ENCODE measurements around the gene SEMG2.

SEMG2 gene, protein sequence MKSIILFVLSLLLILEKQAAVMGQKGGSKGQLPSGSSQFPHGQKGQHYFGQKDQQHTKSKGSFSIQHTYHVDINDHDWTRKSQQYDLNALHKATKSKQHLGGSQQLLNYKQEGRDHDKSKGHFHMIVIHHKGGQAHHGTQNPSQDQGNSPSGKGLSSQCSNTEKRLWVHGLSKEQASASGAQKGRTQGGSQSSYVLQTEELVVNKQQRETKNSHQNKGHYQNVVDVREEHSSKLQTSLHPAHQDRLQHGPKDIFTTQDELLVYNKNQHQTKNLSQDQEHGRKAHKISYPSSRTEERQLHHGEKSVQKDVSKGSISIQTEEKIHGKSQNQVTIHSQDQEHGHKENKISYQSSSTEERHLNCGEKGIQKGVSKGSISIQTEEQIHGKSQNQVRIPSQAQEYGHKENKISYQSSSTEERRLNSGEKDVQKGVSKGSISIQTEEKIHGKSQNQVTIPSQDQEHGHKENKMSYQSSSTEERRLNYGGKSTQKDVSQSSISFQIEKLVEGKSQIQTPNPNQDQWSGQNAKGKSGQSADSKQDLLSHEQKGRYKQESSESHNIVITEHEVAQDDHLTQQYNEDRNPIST

DNA sequence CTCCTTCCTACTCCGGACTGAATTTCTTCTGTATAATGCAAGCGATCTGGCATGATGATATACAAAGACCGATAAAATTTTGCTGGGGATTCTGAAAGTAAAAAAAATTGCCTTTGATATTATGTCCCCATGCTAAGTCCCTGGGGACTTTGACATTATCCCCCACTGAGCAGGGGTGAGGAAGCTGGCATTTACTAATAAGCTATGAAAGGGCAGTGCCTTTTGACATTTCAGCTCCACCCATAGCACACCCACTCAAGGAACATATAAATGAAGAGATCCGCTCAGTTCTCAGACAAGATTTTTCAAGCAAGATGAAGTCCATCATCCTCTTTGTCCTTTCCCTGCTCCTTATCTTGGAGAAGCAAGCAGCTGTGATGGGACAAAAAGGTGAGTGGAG lies at the start of gene SEMG2:
Gene SEMG2, plus strand, starts transcription at position 298 of the 400 bp plus-strand sequence. Its CDS starts 17 bp downstream, at position 315.
- no peak for DNase-seq

DNA sequence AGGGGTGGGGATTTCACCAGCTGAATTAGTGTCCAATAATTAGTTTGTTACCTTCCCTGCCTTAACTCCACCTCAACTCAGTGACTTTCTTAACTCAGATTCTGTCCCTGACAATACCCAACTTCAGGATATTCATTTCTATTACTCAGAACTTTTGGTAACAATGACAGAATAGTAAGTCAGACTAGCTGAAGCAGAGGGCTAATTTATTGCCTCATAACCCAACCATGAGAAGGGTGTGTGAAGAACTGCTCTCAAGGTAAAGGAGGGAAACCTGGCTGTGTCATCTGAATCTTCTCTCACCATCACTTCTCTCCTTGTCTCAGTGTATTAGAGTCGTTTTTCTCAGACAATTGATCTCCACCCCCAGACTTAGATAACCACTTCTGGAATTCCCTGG lies 47.7 kb upstream of the SEMG2 start:
- DNase-seq = no peak

DNA sequence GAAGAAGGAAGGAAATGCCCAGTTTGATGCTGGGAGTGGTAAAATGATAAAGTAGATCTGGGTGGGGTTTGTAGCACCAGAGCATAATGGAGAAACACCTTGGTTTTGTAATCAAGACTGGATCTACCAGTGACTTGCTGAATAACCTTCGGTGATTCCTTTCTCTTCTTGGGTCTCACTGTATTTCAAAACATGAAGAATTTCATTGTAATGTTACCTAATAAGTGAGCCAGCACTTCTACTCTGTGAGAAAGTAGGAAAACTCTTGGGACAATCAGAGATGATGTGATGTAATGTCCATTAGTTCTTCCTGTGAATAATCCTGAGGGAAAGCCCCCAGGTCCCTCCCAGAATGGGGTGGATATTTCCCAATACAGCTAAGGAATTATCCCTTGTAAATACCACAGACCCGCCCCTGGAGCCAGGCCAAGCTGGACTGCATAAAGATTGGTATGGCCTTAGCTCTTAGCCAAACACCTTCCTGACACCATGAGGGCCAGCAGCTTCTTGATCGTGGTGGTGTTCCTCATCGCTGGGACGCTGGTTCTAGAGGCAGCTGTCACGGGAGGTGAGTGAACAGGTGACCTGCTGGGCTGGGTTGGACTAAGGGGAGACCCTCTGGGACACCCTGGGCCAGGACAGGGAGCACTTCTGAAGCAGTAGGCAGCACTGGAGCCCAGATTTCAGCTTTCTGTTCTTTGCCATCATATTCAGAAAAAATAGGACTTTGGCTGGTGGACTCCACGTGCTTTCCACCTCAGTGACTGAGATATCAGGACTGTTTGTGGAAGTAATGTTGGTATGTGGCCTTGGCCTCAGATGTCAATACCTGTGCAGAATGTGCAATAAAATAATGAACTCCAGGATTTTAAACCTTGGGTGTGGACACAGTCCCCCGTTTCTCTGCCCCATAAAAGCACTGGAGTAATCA lies 46.5 kb upstream of the SEMG2 start, which contains the start of gene PI3:
Gene PI3, plus strand, starts transcription at position 469 of the 931 bp plus-strand sequence. Its CDS starts 21 bp downstream, at position 490.
- no peak for DNase-seq

DNA sequence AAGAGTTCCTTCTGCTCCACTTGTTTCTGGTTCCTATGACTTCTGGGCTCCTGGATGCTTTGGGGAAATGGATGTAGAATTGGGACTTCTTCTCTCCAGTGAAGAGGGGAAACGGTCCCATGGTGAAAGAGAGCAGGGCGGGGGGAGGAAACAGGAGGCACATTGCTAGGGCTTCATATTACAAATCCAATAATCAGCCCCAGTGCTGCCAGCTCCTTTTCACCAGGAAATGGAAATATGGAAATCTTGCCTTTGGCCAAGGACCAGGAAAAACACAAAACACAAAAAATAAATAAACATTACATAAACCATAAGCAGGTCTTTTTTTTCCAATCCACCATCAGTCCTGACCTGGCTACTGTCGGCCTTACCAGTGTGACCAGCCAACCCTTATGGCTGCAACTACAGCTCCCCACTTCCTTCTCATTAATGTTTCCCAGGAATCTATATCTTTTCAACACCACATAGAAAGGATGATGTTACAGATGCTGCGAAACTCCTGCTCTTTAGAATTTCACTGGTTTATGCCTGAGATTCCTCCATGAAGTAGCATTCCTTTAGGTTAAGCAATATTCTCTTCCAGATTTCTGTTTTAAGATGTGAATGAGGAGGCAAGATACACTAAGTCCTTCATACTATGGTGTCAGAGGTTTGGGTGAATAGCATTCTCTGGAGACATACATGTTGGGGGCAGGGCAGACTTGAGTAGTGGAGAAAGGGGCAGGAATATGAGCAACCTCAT lies 44.5 kb upstream of the SEMG2 start:
- no peak for DNase-seq

DNA sequence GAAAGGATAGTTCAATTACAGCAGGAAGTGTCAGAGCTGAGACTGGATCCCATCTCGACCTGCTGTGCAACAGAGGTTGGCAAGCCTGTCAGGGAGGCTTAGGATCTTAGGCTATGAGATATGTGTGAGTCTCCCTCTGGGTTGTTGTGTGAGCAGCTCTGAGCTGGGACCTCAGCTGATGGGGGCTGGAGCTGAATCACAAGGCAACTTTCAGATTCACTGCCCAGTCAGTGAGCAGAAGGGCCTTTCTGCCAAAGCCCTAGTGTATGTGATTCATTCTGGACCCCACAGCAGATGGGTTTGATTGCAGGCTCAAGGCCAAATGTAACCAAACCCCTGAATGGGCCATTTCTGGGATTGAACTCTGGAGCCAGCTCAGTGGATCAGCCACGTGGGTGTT lies 42.0 kb upstream of the SEMG2 start:
- no peak for DNase-seq

DNA sequence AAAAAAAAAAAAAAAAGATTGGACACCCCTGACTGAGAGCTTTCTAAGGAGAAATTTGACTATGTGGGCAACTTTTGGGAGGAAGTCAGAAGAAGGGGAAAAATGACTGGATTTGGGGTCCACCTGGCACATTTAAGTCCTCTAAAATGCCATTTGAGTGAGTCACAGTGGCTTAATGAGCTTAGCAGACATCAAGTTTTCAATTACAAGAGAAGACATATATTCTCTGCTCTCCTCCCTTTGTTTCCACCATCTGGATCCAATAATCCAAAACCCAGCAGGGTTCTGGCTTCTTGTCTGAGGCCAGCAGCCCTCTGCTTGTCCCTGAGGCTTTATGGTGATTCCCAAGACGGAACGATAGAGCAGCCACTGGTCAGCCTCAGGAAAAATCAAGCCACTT lies 39.5 kb upstream of the SEMG2 start:
- no peak for DNase-seq

DNA sequence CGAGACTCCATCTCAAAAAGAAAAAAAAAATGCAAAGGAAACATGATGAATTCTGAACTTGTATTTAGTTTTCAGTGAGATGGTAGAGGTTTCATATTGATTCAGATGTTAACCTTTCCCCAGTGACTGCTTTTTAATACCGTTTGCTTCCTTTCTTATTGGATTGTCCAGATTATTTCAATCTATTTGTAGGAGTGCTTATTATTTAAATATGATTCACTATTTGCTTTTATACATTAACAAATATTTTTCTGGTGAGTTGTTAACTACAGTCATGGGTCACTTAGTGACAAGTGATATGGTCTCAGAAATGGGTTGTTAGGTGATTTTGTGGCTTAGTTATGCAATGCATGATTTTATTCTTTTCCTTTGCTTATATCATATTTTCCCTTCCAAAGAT lies 38.1 kb upstream of the SEMG2 start:
- DNase-seq = no peak

DNA sequence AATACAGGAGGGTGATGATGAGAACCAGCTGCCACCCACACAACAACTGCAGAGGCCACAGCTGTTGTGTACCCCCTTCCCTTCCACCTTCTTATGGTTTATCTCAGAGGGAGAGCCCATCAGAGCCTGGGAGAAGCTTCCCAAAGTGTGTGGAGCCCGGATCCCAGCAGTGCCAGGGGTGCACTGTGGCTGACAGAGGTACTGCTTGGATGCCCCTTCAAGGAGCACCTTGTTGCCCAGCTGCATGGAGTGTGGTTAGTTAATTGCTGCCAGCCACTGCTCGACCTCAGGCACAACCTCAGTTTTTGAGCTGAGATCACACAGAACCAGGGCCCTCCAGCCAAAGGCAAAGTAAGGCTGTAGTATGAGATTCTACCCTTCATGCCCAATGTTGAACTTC lies 33.5 kb upstream of the SEMG2 start:
- DNase-seq = no peak

DNA sequence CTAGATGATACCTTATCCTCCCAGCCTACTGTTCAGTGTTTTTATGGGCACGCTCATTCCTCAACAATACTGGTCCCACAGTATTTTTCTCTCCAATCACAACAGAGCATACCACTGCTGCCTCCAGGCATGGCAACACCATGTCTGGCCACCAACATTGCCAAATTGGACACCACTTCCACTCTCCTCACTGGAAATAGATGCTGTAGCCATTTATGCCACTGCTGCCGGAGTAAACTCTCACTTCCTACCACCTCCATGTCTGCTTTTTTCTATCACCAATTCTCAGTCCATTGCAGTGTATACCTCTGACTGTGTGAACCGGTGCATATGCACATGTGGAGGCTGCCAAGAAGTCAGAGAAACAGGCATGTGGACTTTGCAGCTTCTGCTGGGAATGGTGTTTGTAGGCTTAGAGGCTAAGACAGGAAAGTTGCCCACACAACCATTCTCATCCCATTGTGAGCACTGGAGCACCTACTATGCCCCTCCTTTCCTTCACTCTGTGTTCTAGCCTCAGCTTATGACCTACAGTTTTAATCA lies 32.0 kb upstream of the SEMG2 start:
- no peak for DNase-seq

DNA sequence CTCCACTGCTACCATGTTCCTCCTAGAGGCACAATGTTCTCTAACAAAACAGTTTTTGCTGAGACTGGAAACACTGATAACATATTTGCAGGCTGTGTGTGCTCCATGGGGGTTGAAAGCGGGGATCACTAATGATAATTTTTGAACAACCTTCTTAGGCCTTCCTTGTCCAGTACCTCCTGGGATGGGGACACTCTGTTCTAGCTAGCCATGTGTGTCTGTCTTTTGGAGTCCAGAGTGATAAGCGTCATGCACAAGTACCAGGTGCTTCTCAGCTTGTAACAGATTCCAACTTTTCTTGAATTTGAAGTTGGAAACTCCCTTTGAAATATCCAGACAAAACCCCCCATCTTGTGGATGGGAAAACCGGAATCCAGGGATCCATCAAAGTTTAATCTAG lies 31.3 kb upstream of the SEMG2 start:
- no peak for DNase-seq

DNA sequence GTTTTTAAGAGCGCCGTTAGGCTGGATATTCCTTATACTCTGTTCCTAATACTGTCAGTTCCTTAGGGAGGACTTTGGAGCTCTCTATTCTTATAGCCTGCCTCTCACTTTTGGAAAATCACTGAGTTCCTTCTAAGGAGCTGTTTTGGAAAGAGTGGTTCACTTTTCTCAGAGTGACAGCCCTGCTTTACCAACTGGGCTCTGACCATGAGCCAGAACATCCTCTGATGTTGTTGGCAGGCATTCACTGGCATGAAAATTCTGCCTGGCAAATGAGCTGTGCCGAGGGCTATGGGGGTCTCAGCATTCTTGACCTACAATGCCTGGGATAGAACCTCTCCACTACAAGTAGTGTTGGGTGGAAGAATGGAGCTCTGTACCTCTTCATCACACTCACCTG lies 29.2 kb upstream of the SEMG2 start:
- DNase-seq = no peak

DNA sequence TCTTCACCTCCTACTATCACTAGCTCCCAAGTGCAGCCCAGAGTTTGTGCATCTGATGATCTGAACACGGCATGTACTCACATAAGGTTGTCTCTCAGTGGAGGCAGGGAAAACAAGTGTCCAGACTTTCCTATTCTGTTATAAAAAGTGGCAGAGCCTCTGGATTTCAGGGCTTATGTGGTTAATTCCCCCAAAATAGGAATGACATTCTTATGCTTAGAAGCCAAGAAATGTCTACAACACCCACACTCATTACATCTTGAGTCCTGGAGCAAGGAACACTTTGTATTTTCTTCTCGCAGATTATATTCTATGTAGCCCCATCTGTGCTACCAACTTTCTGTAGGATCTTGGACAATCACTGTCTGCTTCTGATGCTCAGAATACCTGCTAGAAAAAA lies 27.8 kb upstream of the SEMG2 start:
- no peak for DNase-seq

DNA sequence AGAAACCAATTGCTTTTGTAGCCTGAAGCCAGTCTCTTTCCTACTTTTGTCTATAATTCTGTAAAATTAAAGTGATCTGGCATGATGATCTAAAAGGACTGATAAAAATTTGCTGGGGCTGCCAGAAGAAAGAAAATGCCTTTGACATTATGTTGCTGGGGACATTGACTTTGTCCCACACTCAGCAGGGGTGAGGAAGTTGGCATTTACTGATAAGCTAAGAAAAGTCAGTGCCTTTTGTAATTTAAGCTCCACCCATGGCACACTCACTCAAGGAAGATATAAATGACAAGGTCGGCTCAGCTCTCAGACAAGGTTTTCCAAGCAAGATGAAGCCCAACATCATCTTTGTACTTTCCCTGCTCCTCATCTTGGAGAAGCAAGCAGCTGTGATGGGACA lies 14.4 kb upstream of the SEMG2 start, which contains the start of gene SEMG1:
Gene SEMG1, plus strand, starts transcription at position 309 of the 400 bp plus-strand sequence. Its CDS starts 21 bp downstream, at position 330.
- DNase-seq = no peak

DNA sequence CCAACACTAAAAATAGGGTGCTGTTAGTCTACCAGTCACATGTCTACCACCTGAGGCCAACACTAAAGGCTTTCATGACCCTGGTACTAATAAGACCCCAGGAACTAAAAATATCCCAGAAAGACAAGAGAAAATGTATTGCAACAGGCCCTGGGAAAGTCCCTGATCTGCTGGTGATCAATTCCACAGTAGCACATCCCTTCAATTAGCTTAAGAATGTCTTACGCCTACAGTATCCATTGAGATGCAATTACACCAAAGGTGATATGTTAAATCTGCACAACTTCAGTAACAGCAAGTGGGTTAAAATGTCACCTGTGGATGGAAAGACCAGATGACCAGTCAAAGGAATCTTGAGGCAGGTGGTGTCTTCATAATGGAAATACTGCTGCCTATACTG lies 11.2 kb upstream of the SEMG2 start:
- DNase-seq = no peak

DNA sequence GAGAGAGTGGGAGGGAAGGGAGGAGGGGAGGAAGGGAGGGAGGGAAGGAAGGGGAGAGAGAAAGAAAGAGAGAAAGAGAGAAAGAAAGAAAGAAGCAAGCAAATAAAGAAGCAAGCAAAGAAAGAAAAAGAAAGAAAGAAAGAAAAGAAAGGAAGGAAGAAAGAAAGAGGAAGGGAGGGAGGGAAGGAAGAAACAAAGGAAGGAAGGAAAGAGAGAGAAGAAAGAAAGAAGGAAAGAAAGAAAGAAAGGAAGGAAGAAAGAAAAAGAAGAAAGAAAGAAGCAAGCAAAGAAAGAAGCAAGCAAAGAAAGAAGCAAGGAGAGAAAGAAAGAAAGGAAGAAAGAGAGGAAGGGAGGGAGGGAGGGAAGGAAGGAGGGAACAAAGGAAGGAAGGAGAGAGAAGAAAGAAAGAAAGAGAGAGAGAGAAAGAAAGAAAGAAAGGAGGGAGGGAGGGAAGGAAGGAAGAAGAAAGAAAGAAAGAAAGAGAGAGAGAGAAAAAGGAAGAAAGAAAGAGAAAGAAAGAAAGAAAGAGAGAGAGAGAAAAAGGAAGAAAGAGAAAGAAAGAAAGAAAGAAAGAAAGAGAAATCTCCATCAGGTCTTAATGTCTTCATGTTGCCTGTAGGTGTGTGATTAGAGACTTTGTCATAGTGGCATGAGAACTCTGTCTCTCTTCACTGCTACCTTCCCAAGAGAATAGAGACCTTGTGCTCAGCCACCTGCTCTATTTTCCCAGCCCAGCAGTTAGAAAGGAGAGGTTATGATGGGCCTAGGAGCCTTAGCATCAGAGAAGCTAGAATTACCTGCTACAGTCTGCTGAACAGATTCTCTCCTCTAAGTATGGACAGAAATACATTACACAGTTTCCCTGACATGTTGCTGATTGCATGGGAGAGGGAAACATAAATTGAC lies 9.4 kb upstream of the SEMG2 start:
- no peak for DNase-seq

DNA sequence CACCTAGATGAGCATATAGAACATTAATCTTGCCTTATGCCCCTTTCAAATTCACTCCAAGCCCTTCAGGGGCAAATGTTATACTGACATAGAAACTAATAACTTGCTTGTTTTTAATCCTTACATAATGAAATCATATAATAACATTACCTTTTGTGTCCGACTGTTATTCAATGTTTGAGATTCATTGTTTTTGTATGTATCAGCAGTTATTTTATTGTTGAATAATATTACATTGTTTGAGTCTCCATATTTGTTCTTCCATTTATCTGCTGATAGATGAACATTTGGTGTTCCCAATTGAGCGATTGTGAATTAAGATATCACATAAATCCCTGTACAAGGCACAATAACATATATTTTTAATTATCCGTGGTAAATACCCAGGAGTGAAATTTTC lies 8.3 kb upstream of the SEMG2 start:
- DNase-seq = no peak

DNA sequence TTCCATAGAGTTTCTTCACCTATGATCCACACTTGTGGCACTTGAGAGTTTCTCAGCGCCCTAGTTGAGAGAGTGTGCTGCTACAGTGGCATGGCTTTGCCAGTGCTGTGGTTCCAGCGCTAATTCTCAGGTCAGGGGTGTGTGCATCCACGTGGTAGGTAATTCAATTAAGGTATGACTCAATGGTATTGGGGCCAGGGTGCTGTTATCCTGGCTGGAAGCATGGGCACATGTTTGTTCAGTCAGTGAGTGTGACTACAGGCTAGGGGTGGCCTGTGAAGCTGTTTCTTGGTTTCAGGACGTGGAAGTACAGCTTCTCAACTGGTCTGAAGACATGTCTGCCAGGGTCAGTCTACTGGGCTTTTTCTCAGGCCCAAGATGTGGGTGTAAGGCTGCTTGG lies 3.0 kb upstream of the SEMG2 start:
- no peak for DNase-seq

DNA sequence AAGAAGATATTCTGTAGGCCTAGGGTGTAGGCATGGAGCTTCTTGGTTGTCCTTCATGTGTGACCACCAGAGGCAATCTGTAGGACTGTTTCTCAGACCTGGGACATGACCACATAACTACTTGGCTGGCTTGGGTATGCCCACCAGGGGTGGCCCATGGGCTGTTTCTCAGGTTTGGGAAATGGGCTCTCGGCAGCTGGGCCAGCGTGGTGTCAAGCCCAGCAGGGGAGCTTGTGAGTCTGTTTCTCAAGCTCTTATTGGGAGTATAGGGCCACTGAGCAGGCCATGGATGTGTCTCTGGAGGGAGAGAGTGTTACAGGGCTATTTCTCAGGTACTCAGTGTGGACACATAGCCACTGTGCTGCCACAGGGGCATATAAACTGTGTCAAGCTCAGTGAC lies 2.5 kb upstream of the SEMG2 start:
- no peak for DNase-seq

DNA sequence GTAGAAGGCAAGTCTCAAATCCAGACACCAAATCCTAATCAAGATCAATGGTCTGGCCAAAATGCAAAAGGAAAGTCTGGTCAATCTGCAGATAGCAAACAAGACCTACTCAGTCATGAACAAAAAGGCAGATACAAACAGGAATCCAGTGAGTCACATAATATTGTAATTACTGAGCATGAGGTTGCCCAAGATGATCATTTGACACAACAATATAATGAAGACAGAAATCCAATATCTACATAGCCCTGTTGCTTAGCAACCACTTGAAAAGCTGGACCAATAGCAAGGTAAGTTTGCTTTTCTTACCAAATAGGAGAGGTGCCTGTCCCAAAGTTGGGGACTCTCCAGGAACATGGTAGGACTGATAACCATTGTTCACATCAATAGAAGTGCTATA lies 2.0 kb downstream of the SEMG2 start:
- DNase-seq = no peak

DNA sequence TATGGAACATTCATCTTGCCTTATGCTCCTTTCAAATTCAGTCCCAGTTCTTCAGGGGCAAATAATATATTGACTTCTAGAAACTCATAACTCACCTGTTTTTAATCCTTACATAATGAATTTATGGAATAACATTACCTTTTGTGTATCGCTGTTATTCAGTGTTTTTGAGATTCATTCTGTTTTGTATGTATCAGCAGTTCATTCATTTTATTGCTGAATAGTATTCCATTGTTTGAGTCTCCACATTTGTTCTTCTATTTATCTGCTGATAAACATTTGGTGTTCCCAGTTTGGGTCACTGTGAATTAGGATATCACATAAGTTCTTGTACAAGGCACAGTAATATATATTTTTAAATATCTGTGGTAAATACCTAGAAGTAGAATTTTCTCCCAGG lies 5.1 kb downstream of the SEMG2 start:
- DNase-seq = no peak
